ENCODE data around the gene STX19. TPM values are rescaled to one million over a fixed set of nuclear protein-coding genes. Genes with fewer than 3 reads are reported as not detected.

Gene STX19
- total RNA-seq, 1 donor from 2014 or later = not detected

- DNase-seq = no peak
Measured at GRCh38 chr3:94026623-94027022, 1.8 kb downstream of the STX19 start.

DNA sequence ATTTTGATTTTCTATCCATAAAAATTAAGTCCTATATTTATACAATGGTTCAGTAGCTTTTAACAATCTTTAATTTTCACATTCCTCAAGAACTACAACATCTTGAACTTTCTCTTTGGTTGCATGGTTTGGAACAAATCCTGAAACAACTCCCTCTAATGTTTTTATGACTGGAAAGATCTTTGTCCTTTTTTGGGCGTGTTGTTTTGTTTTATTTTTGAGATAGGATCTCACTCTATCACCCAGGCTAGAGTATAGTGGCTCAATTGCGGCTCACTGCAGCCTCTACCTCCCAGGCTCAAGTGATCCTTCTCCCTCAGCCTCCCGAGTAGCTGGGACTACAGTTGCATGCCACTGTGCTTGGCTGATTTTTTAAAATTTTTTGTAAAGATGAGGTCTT, 4.0 kb downstream of the STX19 start:
- no peak for DNase-seq

- DNase-seq = no peak
Measured at GRCh38 chr3:94020293-94020692, 8.1 kb downstream of the STX19 start.

- DNase-seq = no peak
Measured at GRCh38 chr3:94019659-94020058, 8.7 kb downstream of the STX19 start.

DNA sequence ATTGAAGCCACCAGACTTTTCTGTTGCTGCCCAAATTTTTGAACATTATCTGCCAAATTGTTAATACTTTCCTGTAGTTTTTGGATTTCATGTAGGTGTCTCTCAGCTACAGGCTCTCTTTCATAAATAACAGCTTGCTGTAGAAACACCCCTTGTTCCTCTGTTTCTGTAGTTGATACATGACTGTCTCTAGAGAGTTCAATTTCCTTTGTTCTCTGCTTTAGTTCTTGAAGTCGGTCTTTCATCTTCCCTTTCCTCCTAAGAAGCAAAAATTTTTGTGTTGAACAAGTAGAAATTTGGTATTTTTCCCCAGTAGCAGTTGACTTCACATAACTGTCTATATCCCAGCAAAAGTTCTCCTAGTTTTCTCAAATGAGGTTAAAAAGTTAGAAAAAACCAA, 13.4 kb downstream of the STX19 start:
- DNase-seq = no peak

DNA sequence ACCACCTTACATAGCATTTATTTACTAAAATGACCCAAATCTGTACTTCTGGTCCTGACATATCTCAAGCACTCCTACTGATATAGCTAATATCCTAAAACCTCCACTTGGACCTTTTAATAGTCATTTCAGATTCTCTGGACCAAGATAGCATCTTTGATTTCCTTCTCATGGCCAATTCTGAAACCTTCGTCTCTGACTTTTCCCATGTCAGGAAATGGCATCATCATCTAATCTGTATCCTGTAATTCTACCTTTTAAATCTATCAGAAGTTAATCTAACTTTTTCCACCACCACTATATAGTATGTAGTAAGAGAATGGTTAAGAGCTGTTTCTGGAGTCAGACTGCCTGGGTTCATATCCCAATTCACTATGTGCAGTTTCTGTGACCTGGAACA, 16.2 kb downstream of the STX19 start:
- no peak for DNase-seq

DNA sequence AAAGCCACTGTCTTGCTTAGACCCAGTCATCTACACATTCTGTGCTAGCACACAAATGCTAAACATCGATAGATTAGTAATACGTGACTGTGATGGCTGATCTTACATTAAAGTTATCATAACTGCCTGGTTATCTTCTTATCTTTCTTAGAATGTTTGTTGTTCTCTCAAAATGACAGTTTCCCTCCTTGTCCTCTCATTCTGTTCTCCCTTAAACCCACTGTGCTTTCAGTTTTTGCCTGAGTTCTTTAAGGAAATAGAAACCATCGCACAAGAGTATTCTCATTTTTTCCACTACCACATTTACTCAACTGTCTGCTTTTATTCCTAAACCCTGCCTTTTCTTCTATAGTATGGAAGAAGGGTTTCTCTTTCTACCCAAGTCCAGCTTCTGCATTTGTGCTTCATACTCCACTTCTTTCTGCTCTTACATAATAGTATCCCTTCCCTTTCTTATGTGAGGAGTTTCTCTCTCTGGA, 17.1 kb downstream of the STX19 start:
- DNase-seq = no peak

DNA sequence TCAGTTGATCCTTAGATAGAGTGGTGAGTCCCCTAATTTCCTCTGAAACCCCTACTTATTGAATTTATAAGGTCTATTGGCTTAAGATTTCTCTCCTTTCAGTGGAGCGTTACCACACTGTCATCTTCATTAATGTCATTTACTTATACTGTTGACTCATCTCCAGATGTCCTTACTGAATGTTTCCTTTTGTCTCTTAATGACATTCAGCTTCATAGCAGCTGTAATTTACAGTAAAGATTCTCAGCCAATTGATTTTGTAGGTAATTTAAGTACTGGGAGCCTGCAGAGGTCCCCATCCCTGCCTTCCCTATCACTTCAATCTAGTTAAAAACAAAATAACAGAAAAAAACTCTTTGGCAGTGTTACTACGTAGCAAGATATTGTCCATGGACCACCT, 18.8 kb downstream of the STX19 start:
- DNase-seq = no peak

- DNase-seq = no peak
Measured at GRCh38 chr3:94008253-94008652, 20.1 kb downstream of the STX19 start.

- peak; percentile 81 for DNase-seq
Measured at GRCh38 chr3:94004301-94004910, 24.0 kb downstream of the STX19 start.

DNA sequence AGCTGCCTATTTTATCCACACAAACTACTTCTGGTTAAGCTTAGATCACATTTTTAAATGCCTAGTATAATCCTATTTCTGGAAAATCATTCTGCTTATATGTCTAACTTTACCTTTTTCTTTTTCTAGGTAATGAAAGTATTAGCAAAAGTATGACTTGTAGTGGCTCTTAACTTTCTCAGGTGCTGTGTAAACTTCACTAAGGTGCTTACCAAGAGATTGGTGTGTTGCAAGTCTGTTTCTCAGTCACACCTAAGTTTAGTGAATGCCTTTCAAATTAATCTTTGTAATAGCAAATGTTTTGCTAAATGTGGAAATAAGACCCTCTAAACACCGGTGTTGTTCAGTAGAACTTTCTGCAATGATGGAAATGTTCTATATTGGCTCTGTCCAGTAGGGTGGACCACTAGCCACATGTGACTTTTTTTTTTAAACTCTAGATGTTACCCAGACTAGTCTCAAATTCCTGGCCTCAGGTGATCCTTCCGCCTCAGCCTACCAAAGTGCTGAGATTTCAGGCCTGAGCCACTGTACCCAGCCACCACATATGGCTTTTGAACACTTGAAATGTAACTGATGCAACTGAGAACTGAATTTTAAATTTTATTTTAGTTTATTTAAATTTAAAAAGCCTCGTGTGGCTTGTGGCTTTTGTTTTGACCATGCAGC, 26.4 kb downstream of the STX19 start:
- no peak for DNase-seq

DNA sequence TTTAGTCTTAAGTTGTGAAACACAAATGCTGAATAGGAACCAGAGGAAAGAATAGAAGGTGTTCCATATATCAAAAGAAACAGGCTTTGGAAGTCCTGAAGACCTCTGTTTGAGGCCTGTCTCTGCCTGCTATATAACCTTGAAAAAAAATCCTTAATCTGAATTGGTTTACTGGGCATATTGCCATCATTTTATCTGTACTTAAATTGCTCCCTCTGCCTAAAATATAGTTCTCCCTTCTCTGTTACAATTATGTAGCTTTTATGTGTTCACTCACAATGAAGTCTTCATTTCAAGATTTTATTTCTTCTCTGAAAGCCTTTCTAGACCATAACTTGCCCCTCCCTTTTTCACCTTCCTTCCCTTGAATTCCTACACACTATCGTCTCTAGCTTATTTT, 27.2 kb downstream of the STX19 start:
- no peak for DNase-seq

- no peak for DNase-seq
Measured at GRCh38 chr3:93994056-93994455, 34.3 kb downstream of the STX19 start.

GRCh38 chr3:93992207-93992606, 36.2 kb downstream of the STX19 start:
- DNase-seq = no peak

- DNase-seq = no peak
Measured at GRCh38 chr3:93991631-93992030, 36.8 kb downstream of the STX19 start.

- DNase-seq = no peak
Measured at GRCh38 chr3:93989241-93989640, 39.2 kb downstream of the STX19 start.

DNA sequence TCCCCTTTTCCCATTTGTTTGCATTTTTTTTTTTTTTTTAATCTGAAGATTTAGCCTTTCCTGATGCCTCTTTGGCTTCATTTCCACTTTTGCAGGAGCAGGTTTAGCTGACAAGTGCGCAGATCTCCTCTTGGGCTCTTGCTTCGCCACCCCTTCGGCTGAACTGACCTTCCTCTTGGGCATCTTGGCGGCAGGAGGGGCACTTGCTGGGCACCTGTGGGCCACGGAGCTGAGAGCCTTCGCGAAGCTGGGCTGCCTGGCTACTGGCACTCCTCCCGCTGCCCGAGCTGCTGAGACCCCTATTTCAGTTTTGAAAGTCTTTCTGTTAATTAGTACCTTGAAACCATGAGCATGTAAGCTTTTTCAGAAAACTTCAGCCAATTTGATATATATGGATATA, 39.6 kb downstream of the STX19 start:
- DNase-seq = no peak

DNA sequence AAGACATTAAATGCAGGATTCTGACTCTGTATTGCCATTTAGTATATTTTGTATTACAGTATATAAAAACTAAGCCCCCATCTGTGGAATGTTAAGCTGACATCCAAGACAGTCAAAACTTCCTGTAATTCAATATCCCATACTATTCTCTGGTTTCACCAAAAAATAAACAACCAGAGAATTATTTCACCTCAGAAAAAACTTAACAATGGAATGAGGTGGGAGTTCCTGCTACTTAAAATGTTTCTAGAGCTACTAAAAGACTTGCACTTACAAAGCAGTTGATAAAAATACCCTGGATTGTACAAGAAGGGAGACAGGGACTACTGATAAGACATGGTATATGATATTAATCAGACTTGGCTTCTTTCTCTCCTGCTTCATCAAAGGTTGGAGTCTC, 40.1 kb downstream of the STX19 start:
- peak; percentile 24 for DNase-seq

GRCh38 chr3:93984618-93985017, 43.8 kb downstream of the STX19 start:
- no peak for DNase-seq

- DNase-seq = no peak
Measured at GRCh38 chr3:93983408-93983807, 45.0 kb downstream of the STX19 start.

GRCh38 chr3:93981649-93982048, 46.7 kb downstream of the STX19 start:
- DNase-seq = no peak

DNA sequence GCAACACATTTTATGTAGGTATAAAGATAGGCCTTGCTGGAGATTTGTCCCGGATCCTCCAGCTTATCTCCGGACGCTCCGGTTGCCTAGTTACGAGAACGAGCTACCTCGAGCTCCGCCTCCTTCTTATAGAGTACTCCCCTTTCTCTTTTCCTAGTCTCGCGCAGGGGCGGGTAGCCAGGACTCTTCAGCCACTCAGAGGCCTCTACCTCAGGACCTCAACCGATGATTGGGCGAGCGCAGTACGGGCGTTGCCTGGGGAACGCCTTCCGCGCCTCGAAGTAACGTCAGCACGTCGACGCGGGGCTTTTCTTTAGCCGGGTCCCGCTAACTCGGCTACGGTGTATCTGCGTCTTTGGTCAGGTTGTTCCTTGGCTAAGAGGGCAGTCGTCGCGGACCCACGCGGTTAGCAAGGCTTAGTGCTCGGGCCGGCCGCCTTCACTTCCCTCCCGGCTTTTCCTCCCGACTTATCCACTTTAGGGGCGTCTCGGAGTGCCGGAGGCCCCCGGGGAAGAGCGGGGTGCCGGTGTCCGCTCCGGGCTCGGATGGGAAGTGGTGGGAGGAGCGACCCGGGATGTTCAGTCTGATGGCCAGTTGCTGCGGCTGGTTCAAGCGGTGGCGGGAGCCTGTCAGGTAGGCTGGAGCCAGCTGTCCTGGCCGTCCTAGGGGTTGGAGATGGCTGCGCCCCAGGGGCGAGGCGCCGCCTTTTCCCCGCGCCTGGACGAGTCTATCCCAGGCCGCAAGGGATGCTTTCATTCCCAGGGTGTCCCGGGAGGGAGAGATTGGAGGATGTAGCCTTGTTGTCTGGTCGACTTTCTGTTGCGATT, 48.3 kb downstream of the STX19 start, which contains the start of gene ARL13B:
ARL13B (plus strand) TSS at position 306 of the 827 bp plus-strand sequence; CDS start at position 575, 269 bp downstream.
- DNase-seq = peak; percentile 99
